Activated B cell treated with CpG ODN at 0.5 μM for 24 hours (primary cell): ENCODE measurements around the gene ANKRD13A. TPM values are rescaled to one million over a fixed set of nuclear protein-coding genes. Genes with fewer than 3 reads are reported as not detected.

Source experiments
- ATAC-seq: fragments of 200-7000 bp; cut with Tn5 transposase; one replicate; pipeline ENCODE4 v1.10.0; 2021; ENCODE audit warnings: low read depth, mild to moderate bottlenecking, moderate library complexity
- CTCF ChIA-PET: fragments of 350-600 bp; sonication (Branson Sonifier 250); formaldehyde crosslinking; loops from one replicate; lab custom pipeline; 2021; ENCODE audit warnings: antibody characterized with exemption; lab: Charles Lee
- POLR2A ChIA-PET: fragments of 350-600 bp; sonication (Branson Sonifier 250); formaldehyde crosslinking; loops from one replicate; lab custom pipeline; 2021; ENCODE audit warnings: antibody characterized with exemption; lab: Charles Lee
- DNase-seq: peaks from one replicate; pipeline ENCODE4 v3.0.0; 2022
- H3K27ac Mint-ChIP-seq: one replicate; pipeline ENCODE4 v1.8.0; 2020; ENCODE audit warnings: mixed read lengths
- H3K27me3 Mint-ChIP-seq: one replicate; pipeline ENCODE4 v1.8.0; 2021; ENCODE audit warnings: mixed read lengths
- H3K36me3 Mint-ChIP-seq: one replicate; pipeline ENCODE4 v1.8.0; 2021; ENCODE audit warnings: low read depth, mixed read lengths
- H3K4me1 Mint-ChIP-seq: one replicate; pipeline ENCODE4 v1.8.0; 2021; ENCODE audit warnings: mixed read lengths
- H3K4me3 Mint-ChIP-seq: one replicate; pipeline ENCODE4 v1.8.0; 2020; ENCODE audit warnings: mild to moderate bottlenecking, mixed read lengths
- H3K9me3 Mint-ChIP-seq: one replicate; pipeline ENCODE4 v1.8.0; 2020; ENCODE audit warnings: mixed read lengths
- intact Hi-C: fragments of 100-400 bp; cut with micrococcal nuclease; formaldehyde crosslinking; loops from one replicate; pipeline ENCODE4 v1.15.1; 2024
- total RNA-seq: library from RNA; stranded (reverse); gene quantifications from 2 replicates; pipeline ENCODE4 v1.2.3, GENCODE V29; 2022
- TF ChIP-seq, protein P1 (sequence below): fragments of 200-600 bp; IDR thresholded peaks from one replicate; pipeline ENCODE4 v1.8.0; 2022; ENCODE audit warnings: antibody characterized with exemption, mild to moderate bottlenecking

ANKRD13A gene
- total RNA-seq, 1 donor from 2014 or later, result 135 TPM

DNA sequence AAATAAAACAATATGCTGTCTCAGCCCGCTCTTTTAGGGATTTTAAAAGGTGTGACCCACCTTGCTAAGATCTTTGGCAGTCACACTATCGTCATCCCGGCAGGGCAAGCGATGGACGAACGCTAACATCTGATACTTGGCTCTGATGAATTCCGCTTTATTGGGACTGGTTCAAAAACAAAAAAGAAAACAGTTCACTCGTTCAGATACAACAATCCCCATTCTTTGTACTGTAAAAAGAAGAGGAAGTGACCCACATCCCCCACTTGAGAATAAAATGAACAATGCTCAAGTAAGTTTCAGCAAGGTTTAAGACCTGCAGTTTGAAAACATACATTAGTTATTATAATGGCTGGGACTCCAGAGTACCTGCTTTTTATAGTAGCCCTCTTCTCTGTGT is 10.3 kb upstream of the ANKRD13A start:
- no peak for ATAC-seq
- TF ChIP-seq, protein P1, sequence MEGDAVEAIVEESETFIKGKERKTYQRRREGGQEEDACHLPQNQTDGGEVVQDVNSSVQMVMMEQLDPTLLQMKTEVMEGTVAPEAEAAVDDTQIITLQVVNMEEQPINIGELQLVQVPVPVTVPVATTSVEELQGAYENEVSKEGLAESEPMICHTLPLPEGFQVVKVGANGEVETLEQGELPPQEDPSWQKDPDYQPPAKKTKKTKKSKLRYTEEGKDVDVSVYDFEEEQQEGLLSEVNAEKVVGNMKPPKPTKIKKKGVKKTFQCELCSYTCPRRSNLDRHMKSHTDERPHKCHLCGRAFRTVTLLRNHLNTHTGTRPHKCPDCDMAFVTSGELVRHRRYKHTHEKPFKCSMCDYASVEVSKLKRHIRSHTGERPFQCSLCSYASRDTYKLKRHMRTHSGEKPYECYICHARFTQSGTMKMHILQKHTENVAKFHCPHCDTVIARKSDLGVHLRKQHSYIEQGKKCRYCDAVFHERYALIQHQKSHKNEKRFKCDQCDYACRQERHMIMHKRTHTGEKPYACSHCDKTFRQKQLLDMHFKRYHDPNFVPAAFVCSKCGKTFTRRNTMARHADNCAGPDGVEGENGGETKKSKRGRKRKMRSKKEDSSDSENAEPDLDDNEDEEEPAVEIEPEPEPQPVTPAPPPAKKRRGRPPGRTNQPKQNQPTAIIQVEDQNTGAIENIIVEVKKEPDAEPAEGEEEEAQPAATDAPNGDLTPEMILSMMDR, result no peak
- ChIA-PET POLR2A (interaction anchor here (1.3 kb wide), 1 partner anchor 11 kb away, joined by 3 read pairs; the partner anchor contains the start of gene ANKRD13A), CTCF (no interaction called here)
- Mint-ChIP-seq H3K36me3 (peaks cover 62% of the 10 kb centered on the region), H3K4me3 (no peak overlapping the region), H3K4me1 (peaks cover 35% of the 10 kb centered on the region), H3K9me3 (no peaks in the 10 kb centered on the region), H3K27me3 (no peaks in the 10 kb centered on the region), H3K27ac (no peak overlapping the region)
- intact Hi-C loops, result no loop called here
- no peak for DNase-seq

DNA sequence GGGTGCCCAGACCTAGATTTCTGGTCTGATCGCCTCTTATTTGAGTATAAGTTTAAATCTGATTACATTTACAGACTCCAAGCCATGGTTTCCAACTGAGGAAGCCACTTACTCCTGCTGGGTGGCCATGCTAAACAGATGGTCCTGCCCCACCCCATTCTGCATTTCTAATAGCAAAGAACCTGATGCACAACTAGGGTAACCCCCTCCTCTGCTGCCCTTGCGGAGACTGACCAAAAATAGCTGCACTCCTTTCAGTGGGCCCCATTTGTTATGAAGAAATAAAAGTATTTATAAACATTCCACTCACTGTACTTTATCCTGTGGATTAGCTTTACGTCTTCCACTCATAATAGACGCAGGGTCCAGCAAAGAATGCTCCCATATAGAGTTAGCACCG is 9.8 kb upstream of the ANKRD13A start:
- H3K4me1 Mint-ChIP-seq, result peaks cover 40% of the 10 kb centered on the region
- H3K27ac Mint-ChIP-seq, result peak overlapping the region; percentile 14
- TF ChIP-seq, protein P1, result no peak
- ChIA-PET CTCF (no interaction called here), POLR2A (interaction anchor here (0.6 to 1.3 kb wide), 3 partner anchors 11 to 442 kb away, joined by 3 to 4 read pairs (median 4); partner anchors contain the start of gene ANKRD13A)
- intact Hi-C loops, result no loop called here
- no peak for DNase-seq
- no peaks in the 10 kb centered on the region for H3K9me3 Mint-ChIP-seq
- H3K27me3 Mint-ChIP-seq, result no peaks in the 10 kb centered on the region
- peaks cover 59% of the 10 kb centered on the region for H3K36me3 Mint-ChIP-seq
- no peak overlapping the region for H3K4me3 Mint-ChIP-seq
- ATAC-seq, result no peak

DNA sequence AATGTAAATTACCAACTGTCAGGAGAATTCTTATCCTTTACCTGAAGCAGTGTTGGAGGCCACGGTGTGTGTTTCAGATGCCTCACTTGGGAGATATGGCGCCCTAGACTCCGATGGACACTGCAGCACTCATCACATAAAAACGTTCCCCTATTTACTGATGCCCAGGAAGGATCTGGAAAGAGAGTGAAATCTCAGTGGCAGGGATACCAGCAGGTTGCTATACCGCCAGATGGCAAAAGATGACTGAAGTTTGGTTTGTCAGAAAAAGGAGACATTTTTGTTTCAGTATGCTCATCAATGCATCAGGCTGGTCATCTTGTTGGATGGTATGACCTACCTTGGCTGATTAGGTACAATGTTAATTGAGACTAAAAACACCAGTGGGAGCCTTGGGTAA is 7.6 kb upstream of the ANKRD13A start:
- ChIA-PET CTCF (interaction anchor here (0.6 kb wide), 1 partner anchor 33 kb away, joined by 4 read pairs; no protein-coding TSS in a partner anchor), POLR2A (interaction anchor here (0.7 to 13.7 kb wide), 2 partner anchors 11 to 21 kb away, joined by 6 to 251 read pairs; no protein-coding TSS in a partner anchor)

DNA sequence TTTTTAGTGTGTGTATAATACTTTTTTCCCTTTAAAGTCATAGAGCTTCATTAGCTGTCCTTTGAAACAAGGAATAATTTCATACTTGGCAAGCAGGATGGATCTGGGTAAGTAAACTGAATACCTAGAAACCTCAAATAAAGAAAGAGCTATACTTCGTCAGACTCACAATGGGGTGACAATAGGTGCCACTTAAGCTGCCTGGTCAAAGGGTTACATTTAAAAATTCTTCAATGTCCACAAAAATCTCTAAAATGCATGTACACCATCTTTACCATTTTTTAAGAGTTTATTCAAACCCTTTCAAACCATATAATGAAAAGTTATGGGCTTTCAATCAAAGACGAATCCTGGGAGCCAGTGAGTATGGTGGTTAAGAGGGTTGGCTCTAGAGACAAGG is 6.1 kb upstream of the ANKRD13A start:
- TF ChIP-seq, protein P1, result no peak
- ChIA-PET POLR2A (interaction anchor here (0.5 to 13.7 kb wide), 3 partner anchors 20 to 438 kb away, joined by 4 to 251 read pairs (median 4); no protein-coding TSS in a partner anchor), CTCF (interaction anchor here (1.1 to 1.2 kb wide), 2 partner anchors 22 to 45 kb away, joined by 3 read pairs; no protein-coding TSS in a partner anchor)
- H3K27ac Mint-ChIP-seq, result peak overlapping the region; percentile 54
- ATAC-seq (no peak), DNase-seq (no peak)
- H3K27me3 Mint-ChIP-seq, result no peaks in the 10 kb centered on the region
- H3K4me3 Mint-ChIP-seq, result no peak overlapping the region
- no peaks in the 10 kb centered on the region for H3K9me3 Mint-ChIP-seq
- intact Hi-C loops, result loop anchor here (10.0 kb wide), 1 partner anchor 1412 kb away; the partner anchor contains the start of gene SH2B3
- peaks cover 69% of the 10 kb centered on the region for H3K4me1 Mint-ChIP-seq
- H3K36me3 Mint-ChIP-seq, result peaks cover 43% of the 10 kb centered on the region

More for the DNA sequence above, 7.6 kb upstream of the ANKRD13A start:
- Mint-ChIP-seq H3K4me1 (peaks cover 57% of the 10 kb centered on the region), H3K36me3 (peaks cover 50% of the 10 kb centered on the region), H3K9me3 (no peaks in the 10 kb centered on the region), H3K4me3 (no peak overlapping the region), H3K27me3 (no peaks in the 10 kb centered on the region), H3K27ac (peak overlapping the region; percentile 71)
- no peak for DNase-seq
- TF ChIP-seq, protein P1, result no peak
- no peak for ATAC-seq
- intact Hi-C loops, result loop anchor here (10.0 kb wide), 1 partner anchor 1413 kb away; the partner anchor contains the start of gene SH2B3

DNA sequence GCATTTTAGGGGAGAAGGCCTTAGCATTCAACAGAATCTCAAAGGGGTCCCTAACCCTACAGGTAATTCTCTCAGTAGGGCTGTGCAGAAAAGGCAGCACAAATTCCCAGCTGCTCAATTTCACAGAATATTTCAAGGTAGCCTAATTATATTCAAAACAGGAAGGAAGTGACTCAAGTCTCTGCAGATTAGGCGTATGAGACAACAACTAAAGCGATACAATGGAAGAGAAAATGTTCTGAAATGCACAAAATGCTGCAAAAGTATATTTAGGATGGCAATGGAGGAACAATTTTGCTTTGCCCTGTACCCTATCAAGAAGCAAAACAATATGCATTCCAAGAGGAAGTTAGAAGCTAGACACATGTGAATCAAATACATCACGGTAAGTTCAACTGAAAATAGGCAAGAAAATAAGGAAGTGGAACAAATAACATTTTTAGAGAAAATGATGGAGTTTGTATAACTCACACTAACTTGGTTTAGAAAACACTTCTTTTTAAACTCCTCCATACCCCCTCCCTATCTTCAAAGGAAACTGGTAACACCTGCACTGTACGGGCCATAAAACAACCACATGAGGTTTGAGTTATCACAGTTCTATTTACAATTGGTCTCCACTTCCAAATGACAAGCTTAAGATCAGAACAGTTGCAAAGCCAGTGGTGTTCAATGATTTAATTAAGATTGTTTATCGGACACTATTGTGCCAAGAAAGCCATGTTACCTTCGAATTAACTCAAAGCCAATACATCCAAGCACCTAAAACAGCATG is 4.6 kb upstream of the ANKRD13A start:
- Mint-ChIP-seq H3K27ac (peak overlapping the region; percentile 95), H3K36me3 (peaks cover 34% of the 10 kb centered on the region), H3K4me3 (peak overlapping the region; percentile 96), H3K9me3 (no peaks in the 10 kb centered on the region), H3K27me3 (no peaks in the 10 kb centered on the region), H3K4me1 (peaks cover 75% of the 10 kb centered on the region)
- TF ChIP-seq, protein P1, result no peak
- intact Hi-C loops, result loop anchor here (5.0 to 10.0 kb wide), 2 partner anchors 112 to 1410 kb away; partner anchors contain the start of genes GLTP and SH2B3
- POLR2A ChIA-PET, result interaction anchor here (0.8 to 13.7 kb wide), 6 partner anchors 9 to 54 kb away, joined by 3 to 251 read pairs (median 8); partner anchors contain the start of gene C12orf76
- ATAC-seq, result no peak
- DNase-seq, result no peak
- CTCF ChIA-PET, result interaction anchor here (1.5 kb wide), 1 partner anchor 20 kb away, joined by 5 read pairs; no protein-coding TSS in a partner anchor
